DOHH2 (cell line): Measurements from ENCODE around the gene POFUT2.

ENCODE experiments used
- H3F3A ChIP-seq: fragments of 200-600 bp; sonication (generic), shearing (Covaris generic); 2 replicates; pipeline ENCODE4 v1.6.0; 2016; ENCODE audit warnings: antibody characterized with exemption, mild to moderate bottlenecking; ENCODE audit not compliant: control insufficient read depth, insufficient read depth
- H3K27ac ChIP-seq: fragments of 200-600 bp; sonication (generic); 2 replicates; pipeline ENCODE4 v1.5.1; 2014; ENCODE audit warnings: low read depth, mild to moderate bottlenecking, low read length, moderate library complexity
- H3K27me3 ChIP-seq: fragments of 200-600 bp; sonication (generic); 2 replicates; pipeline ENCODE4 v1.6.1; 2014; ENCODE audit warnings: mild to moderate bottlenecking, low read length, mixed read lengths; ENCODE audit not compliant: control insufficient read depth
- H3K36me3 ChIP-seq: fragments of 200-600 bp; sonication (generic); 2 replicates; pipeline ENCODE4 v1.6.1; 2014; ENCODE audit warnings: mild to moderate bottlenecking, low read length, moderate library complexity, mixed read lengths; ENCODE audit not compliant: control insufficient read depth
- H3K4me1 ChIP-seq: fragments of 200-600 bp; sonication (generic); 2 replicates; pipeline ENCODE4 v1.6.1; 2014; ENCODE audit warnings: mild to moderate bottlenecking, low read length, mixed read lengths; ENCODE audit not compliant: control insufficient read depth
- H3K4me2 ChIP-seq: fragments of 200-600 bp; sonication (generic); 2 replicates; pipeline ENCODE4 v1.6.0; 2014; ENCODE audit warnings: mild to moderate bottlenecking, low read length, moderate library complexity
- H3K4me3 ChIP-seq: fragments of 200-600 bp; sonication (generic); 2 replicates; pipeline ENCODE4 v1.5.1; 2014; ENCODE audit warnings: mild to moderate bottlenecking, low read length, mixed read lengths
- H3K79me2 ChIP-seq: fragments of 200-600 bp; sonication (generic); 2 replicates; pipeline ENCODE4 v1.6.1; 2014; ENCODE audit warnings: mild to moderate bottlenecking, low read length, mixed read lengths; ENCODE audit not compliant: control insufficient read depth
- H3K9me2 ChIP-seq: fragments of 200-600 bp; sonication (generic); replicated peaks from 2 replicates; pipeline ENCODE4 v1.6.1; 2014; ENCODE audit warnings: mild to moderate bottlenecking, low read length, mixed read lengths; ENCODE audit not compliant: control insufficient read depth
- H3K9me3 ChIP-seq: fragments of 200-600 bp; sonication (generic); 2 replicates; pipeline ENCODE4 v1.6.1; 2014; ENCODE audit warnings: antibody characterized with exemption, low read length, mixed read lengths; ENCODE audit not compliant: control insufficient read depth, insufficient read depth
- H4K20me1 ChIP-seq: fragments of 200-600 bp; sonication (generic); 2 replicates; pipeline ENCODE4 v1.6.0; 2014; ENCODE audit warnings: low read depth, mild to moderate bottlenecking, antibody characterized with exemption, low read length, moderate library complexity; ENCODE audit not compliant: control insufficient read depth, insufficient read depth
- EZH2phosphoT487 ChIP-seq: fragments of 200-600 bp; sonication (generic); IDR thresholded peaks from 2 replicates; pipeline ENCODE4 v1.6.1; 2017; ENCODE audit warnings: borderline replicate concordance, mild to moderate bottlenecking, antibody characterized with exemption, low read length, moderate library complexity, mixed read lengths
- TF ChIP-seq, protein P1 (sequence below): fragments of 200-600 bp; sonication (generic); IDR thresholded peaks from one replicate; pipeline ENCODE4 v1.5.1; 2014; ENCODE audit warnings: antibody characterized with exemption, mild to moderate bottlenecking, low read depth, low read length; ENCODE audit not compliant: poor library complexity, severe bottlenecking

POFUT2 gene

DNA sequence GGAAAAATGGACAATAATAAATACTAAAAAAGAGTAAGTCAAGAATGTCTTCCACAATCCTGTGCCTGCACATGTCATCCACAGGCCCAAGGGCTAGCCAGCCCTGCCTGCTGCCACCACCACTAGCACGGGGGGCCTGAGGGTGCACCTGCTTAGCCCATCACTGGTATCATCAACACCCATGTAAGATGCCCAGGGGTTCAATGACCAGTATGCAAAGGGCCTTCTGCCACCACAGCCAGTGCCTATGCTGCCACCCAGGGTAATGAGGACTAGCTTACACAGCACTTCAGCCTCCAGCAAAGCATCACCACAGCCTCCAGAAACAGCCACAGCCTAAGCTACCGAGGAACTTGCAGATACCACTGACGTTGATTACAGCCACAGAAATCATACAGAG lies 46.3 kb downstream of the POFUT2 start:
- Histone ChIP-seq H3F3A (no peaks in the 10 kb centered on the region), H4K20me1 (no peaks in the 10 kb centered on the region), H3K9me3 (peaks cover 10% of the 10 kb centered on the region; the same call in 1 of the 2 replicates), H3K4me1 (no peaks in the 10 kb centered on the region), H3K4me2 (no peak overlapping the region), H3K27ac (no peak overlapping the region), H3K79me2 (no peaks in the 10 kb centered on the region), H3K4me3 (no peak overlapping the region), H3K9me2 (no peaks in the 10 kb centered on the region), H3K27me3 (no peaks in the 10 kb centered on the region), H3K36me3 (no peaks in the 10 kb centered on the region)
- TF ChIP-seq, protein P1, sequence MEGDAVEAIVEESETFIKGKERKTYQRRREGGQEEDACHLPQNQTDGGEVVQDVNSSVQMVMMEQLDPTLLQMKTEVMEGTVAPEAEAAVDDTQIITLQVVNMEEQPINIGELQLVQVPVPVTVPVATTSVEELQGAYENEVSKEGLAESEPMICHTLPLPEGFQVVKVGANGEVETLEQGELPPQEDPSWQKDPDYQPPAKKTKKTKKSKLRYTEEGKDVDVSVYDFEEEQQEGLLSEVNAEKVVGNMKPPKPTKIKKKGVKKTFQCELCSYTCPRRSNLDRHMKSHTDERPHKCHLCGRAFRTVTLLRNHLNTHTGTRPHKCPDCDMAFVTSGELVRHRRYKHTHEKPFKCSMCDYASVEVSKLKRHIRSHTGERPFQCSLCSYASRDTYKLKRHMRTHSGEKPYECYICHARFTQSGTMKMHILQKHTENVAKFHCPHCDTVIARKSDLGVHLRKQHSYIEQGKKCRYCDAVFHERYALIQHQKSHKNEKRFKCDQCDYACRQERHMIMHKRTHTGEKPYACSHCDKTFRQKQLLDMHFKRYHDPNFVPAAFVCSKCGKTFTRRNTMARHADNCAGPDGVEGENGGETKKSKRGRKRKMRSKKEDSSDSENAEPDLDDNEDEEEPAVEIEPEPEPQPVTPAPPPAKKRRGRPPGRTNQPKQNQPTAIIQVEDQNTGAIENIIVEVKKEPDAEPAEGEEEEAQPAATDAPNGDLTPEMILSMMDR, result no peak
- no peak for TF ChIP-seq EZH2phosphoT487

DNA sequence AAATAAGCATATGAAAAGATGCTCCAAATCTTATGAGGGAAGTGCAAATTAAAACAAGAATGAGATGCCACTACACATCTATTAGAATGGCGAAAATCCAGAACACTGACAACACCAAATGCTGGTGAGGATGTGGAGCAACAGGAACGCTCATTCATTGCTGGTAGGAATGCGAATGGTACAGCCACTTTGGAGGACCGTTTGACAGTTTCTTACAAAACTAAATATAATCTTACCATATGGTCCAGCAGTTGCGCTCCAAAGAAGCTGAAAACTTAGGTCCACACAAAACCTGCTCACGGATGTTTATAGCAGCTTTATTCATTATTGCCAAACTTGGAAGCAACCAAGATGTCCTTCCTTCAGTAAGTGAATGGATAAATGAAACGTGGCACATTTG lies 50.3 kb downstream of the POFUT2 start:
- Histone ChIP-seq H3K36me3 (no peaks in the 10 kb centered on the region), H3F3A (no peaks in the 10 kb centered on the region), H3K4me1 (no peaks in the 10 kb centered on the region), H3K27me3 (no peaks in the 10 kb centered on the region), H3K79me2 (no peaks in the 10 kb centered on the region), H4K20me1 (no peaks in the 10 kb centered on the region), H3K4me3 (no peak overlapping the region), H3K9me2 (no peaks in the 10 kb centered on the region), H3K9me3 (no peaks in the 10 kb centered on the region), H3K27ac (no peak overlapping the region), H3K4me2 (no peak overlapping the region)
- no peak for TF ChIP-seq EZH2phosphoT487
- TF ChIP-seq, protein P1, result no peak

DNA sequence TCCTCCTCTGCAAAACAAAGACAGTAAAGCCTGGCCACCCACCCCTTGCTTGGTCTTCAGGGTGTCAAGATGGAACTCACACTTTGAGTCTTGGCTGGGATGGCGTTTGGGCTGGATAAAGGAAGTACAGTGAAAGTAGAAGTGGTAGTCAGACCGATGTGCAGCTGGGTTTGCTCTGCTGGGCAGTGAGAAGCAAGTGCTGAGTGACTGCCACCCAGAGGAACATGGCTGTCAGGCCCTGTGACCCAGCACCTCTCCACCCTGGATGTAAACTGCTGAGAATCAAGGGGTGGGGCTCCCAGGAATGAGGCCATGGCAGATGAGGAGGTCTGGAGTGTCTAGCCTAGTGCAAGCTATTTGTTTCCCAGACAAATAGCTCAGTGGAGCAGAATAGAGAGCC lies 51.2 kb downstream of the POFUT2 start:
- H4K20me1 ChIP-seq, result no peaks in the 10 kb centered on the region
- no peaks in the 10 kb centered on the region for H3K4me1 ChIP-seq
- no peaks in the 10 kb centered on the region for H3K36me3 ChIP-seq
- no peak overlapping the region for H3K4me3 ChIP-seq
- no peaks in the 10 kb centered on the region for H3K79me2 ChIP-seq
- no peak overlapping the region for H3K4me2 ChIP-seq
- no peaks in the 10 kb centered on the region for H3K9me3 ChIP-seq
- TF ChIP-seq, protein P1, result no peak
- no peak for TF ChIP-seq EZH2phosphoT487
- no peaks in the 10 kb centered on the region for H3K27me3 ChIP-seq
- no peaks in the 10 kb centered on the region for H3F3A ChIP-seq
- no peaks in the 10 kb centered on the region for H3K9me2 ChIP-seq
- H3K27ac ChIP-seq, result no peak overlapping the region

DNA sequence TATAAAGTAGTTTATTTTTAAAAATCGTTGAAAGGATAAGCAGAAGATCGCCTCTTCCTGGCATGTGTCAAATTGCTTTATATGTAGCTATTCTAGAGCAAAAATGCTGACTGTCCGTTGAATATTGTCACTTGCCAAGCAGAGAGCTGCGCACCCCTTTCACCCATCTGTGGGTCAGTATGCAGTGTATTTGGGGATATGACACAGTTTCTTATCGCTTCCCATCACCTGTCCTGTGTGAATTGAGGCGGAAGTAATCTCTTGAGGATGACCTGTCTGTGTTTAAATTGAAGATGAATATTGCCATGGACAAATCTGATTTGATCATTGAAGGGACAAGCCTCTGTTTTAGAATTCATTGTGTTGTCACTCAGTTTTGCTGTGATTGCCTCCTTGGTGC lies 52.2 kb downstream of the POFUT2 start:
- Histone ChIP-seq H3K4me3 (no peak overlapping the region), H3K79me2 (no peaks in the 10 kb centered on the region), H4K20me1 (no peaks in the 10 kb centered on the region), H3K27me3 (no peaks in the 10 kb centered on the region), H3K4me2 (no peak overlapping the region), H3K9me3 (no peaks in the 10 kb centered on the region), H3K9me2 (no peaks in the 10 kb centered on the region), H3K4me1 (no peaks in the 10 kb centered on the region), H3F3A (no peaks in the 10 kb centered on the region), H3K27ac (no peak overlapping the region), H3K36me3 (no peaks in the 10 kb centered on the region)
- TF ChIP-seq EZH2phosphoT487, result no peak
- TF ChIP-seq, protein P1, result no peak
